Testis (tissue), 3 donors: Measurements from ENCODE around the gene NPAS1. TPM values are rescaled to one million over a fixed set of nuclear protein-coding genes. Genes with fewer than 3 reads are reported as not detected.

Source experiments
- DNase-seq: peaks from one replicate; pipeline ENCODE4 v3.0.0-alpha.2; 2019
- H3K27ac ChIP-seq, 2 donors: fragments of 200-600 bp; sonication (generic); one replicate each; pipeline ENCODE4 v1.5.1; 2019
- H3K27me3 ChIP-seq: fragments of 200-600 bp; sonication (generic); one replicate; pipeline ENCODE4 v1.5.1; 2019
- H3K36me3 ChIP-seq: fragments of 200-600 bp; sonication (generic); one replicate; pipeline ENCODE4 v1.5.1; 2017; ENCODE audit warnings: low read depth; ENCODE audit errors: missing control alignments
- H3K4me1 ChIP-seq: fragments of 200-600 bp; sonication (generic); one replicate; pipeline ENCODE4 v1.5.1; 2019
- H3K4me3 ChIP-seq, 2 donors: fragments of 200-600 bp; sonication (generic); one replicate each; pipeline ENCODE4 v1.5.1; 2017 to 2019
- H3K9me3 ChIP-seq: fragments of 200-600 bp; sonication (generic); one replicate; pipeline ENCODE4 v1.5.1; 2017
- POLR2A ChIP-seq: fragments of 450-650 bp; IDR thresholded peaks from one replicate; pipeline ENCODE4 v1.6.1; 2017; ENCODE audit warnings: antibody characterized with exemption, mild to moderate bottlenecking, moderate library complexity
- whole genome bisulfite sequencing, 2 donors: methylation state at CpG; one replicate each; pipeline ENCODE4 v1.1.5; 2018; 5-methylcytosine and 5-hydroxymethylcytosine counted together
- intact Hi-C: fragments of 100-400 bp; cut with DNase I; formaldehyde crosslinking; loops from one replicate; pipeline ENCODE4 v1.15.1; 2023; ENCODE audit warnings: low total_unique reads
- polyA plus RNA-seq: library from polyadenylated mRNA; stranded (reverse); fragments of 350-450 nt; fragmentation: Illumina TruSeq; extraction: RNeasy Lipid Tissue Mini Kit (QIAGEN cat#74804); gene quantifications from one replicate; pipeline ENCODE4 v1.2.3, GENCODE V29; 2014; ENCODE audit warnings: low read depth, low replicate concordance; ENCODE audit not compliant: insufficient read depth
- total RNA-seq, 2 donors: library from RNA; depleted of rRNA; stranded (reverse); fragments of >200 nt; gene quantifications; one replicate each; pipeline ENCODE4 v1.2.3, GENCODE V29; 2016
- TF ChIP-seq, protein P1 (sequence below), 3 experiments: fragments of 450-650 bp in 2 of 3; fragments of 200-600 bp in 1 of 3; sonication (generic) in 1 of 3; IDR thresholded peaks; one replicate each; pipeline ENCODE4 v1.5.1; 2016 to 2019; ENCODE audit warnings: antibody characterized with exemption in 3 of 3, mild to moderate bottlenecking in 2 of 3, moderate library complexity in 1 of 3

The NPAS1 gene
- total and polyA plus RNA-seq, 3 donors from 2014 or later, result 1.1 to 2.5 (median 1.1) TPM

DNA sequence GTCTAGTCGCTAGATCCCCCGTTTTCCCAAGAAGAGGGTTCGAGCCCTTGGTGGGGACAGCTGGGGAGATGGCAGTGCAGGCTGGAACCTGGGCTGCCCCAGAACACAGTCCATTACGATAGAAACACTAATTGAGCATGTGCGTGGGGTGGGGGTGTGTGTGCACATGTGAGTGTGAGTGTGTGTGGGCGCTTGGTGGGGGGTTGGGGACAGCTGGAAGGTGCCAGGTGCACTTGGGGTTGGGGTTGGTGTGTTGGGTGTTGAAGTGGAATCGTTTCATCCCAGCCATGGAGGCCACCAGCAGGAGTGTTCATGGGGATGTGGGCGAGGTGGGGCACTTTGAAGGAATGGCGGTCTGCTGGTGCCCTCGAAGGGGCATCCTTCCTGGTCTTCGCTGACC, 18.1 kb upstream of the NPAS1 start:
- Histone ChIP-seq H3K27ac (no peak overlapping the region), H3K4me3 (no peak overlapping the region), H3K36me3 (no peaks in the 10 kb centered on the region), H3K27me3 (no peaks in the 10 kb centered on the region), H3K4me1 (no peaks in the 10 kb centered on the region), H3K9me3 (no peaks in the 10 kb centered on the region)
- intact Hi-C loops, result no loop called here
- no peak for DNase-seq
- WGBS, 2 donors, result 87 to 91% methylated on average over 9 to 11 of the region's 11 CpGs
- TF ChIP-seq, protein P1, sequence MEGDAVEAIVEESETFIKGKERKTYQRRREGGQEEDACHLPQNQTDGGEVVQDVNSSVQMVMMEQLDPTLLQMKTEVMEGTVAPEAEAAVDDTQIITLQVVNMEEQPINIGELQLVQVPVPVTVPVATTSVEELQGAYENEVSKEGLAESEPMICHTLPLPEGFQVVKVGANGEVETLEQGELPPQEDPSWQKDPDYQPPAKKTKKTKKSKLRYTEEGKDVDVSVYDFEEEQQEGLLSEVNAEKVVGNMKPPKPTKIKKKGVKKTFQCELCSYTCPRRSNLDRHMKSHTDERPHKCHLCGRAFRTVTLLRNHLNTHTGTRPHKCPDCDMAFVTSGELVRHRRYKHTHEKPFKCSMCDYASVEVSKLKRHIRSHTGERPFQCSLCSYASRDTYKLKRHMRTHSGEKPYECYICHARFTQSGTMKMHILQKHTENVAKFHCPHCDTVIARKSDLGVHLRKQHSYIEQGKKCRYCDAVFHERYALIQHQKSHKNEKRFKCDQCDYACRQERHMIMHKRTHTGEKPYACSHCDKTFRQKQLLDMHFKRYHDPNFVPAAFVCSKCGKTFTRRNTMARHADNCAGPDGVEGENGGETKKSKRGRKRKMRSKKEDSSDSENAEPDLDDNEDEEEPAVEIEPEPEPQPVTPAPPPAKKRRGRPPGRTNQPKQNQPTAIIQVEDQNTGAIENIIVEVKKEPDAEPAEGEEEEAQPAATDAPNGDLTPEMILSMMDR (IDR thresholded peaks at IDR 0.05), result no peak
- TF ChIP-seq POLR2A, result no peak

DNA sequence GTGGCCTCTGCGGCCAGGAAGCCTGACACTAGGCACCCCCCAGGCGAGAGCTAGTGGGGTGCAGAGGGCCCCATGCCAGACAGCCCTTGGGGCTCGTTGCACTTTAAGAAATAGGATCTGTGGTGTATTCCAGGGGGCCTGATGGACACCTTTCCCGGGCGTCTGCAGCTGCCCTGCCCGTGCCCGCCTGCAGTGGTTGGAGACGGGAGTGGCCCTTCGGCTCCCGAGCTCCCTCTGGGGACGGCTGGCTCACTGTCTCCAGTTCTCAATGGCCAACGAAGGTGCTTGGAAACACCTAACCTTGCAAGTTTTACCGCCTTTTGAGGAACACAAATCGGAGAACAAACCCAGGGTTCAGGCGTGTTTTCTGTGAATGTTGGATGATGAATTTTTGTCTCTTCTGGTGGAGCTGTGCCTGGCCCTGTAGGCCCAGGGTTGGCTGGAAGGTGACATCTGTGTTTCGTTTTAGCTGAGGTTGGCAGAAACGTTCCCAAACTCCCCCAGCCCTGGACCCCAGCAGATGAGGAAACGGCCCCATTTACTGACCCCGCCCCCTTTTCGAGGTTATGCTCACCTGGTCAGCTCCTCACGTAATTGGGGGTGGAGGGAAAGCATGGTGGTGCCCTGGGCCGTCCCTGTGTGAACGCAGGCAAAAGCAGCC, 17.4 kb upstream of the NPAS1 start:
- intact Hi-C loops, result no loop called here
- no peaks in the 10 kb centered on the region for H3K36me3 ChIP-seq
- no peak for DNase-seq
- no peak overlapping the region for H3K4me3 ChIP-seq
- no peak overlapping the region for H3K27ac ChIP-seq
- no peak for TF ChIP-seq POLR2A
- TF ChIP-seq, protein P1 (IDR thresholded peaks at IDR 0.05), result no peak
- no peaks in the 10 kb centered on the region for H3K4me1 ChIP-seq
- H3K27me3 ChIP-seq, result no peaks in the 10 kb centered on the region
- WGBS, 2 donors, result 84% methylated on average over 15 to 23 of the region's 23 CpGs
- H3K9me3 ChIP-seq, result no peaks in the 10 kb centered on the region

DNA sequence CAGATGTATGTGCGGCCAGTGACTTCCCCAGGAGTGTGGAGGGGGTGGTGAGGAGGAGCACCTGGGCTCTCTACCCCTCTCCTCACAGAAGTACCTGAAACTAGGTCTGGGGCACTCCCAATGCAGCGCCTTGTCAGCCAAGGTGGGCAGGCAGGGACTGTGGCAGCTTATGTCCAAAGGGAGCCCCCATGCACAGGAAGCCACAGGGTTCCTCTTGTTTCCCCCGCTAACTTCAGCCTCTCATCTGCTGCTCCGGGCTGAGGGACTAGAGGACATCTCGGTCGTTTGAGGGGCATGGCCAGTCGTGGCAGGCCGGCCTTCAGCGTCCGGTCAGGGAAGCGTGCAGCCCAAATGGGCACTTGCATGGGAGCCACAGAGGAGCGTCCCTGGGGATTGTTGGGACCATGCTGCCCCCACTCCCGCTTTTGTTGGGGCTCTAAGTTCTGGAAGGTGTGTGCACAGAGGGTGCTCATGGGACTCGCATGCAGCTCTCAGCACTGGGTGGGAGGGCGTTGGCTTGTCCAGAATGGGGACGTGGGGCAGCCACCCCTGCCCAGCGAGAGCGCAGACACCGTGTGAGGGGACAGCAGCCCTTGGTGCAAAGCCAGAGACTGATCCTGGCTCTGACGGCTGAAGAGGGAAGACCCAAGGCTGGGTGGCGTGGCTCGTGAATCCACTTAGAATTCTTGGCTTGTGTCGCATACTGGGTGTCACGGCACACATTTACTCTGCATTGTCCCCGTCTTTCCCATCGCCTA, 16.6 kb upstream of the NPAS1 start:
- TF ChIP-seq, protein P1 (IDR thresholded peaks at IDR 0.05), result no peak
- TF ChIP-seq POLR2A, result no peak
- WGBS, 2 donors, result 83 to 89% methylated on average over 13 to 26 of the region's 26 CpGs
- intact Hi-C loops, result no loop called here

DNA sequence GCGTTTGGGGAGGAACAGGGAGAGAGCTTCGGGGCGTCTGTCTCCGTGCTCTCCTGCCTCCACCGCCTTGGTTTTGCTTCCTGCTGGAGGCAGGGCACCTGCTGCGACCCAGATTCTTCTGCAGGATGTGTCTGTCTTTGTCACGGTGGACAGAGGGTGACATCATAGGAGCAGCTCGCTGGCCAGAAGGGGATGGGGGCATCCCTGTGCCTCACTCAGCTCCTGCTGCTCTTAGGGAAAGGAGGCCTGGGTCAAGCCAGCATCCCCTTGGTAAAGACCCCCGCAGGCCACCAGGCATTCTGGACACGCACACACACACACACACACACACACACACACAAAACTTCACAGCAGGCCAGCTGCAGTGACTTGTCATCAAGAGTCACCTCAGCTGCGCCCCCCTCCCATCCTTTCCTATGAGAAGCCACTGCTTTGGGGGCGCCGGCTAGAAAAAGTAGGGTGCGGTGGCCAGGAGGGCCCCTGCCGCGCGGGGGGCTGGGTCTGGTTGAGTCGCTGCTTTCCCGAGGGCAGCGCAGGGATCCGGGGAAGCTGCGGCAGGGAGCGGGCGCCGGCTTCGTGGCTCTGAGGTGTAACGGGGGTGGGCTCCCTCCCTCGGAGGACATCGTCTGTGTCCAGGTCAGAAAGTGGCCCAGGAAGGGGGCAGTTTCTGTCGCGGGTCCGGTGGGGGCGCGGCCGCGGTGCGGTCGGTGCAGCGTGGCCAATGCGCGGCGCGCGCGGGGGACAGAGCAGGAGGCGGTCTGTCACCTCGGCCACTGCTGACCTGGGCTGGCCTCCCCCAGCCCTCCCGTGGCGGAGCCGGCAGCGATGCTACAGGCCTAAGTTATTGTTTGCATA, 15.8 kb upstream of the NPAS1 start:
- WGBS, 2 donors, result 28 to 50% methylated on average over 33 to 51 of the region's 51 CpGs
- no peak for TF ChIP-seq POLR2A
- TF ChIP-seq, protein P1 (IDR thresholded peaks at IDR 0.05), result no peak
- Histone ChIP-seq H3K4me3 (no peak overlapping the region), H3K27me3 (no peaks in the 10 kb centered on the region), H3K27ac (no peak overlapping the region), H3K4me1 (no peaks in the 10 kb centered on the region), H3K36me3 (no peaks in the 10 kb centered on the region), H3K9me3 (no peaks in the 10 kb centered on the region)
- intact Hi-C loops, result no loop called here
- DNase-seq, result no peak

More for the DNA sequence above, 16.6 kb upstream of the NPAS1 start:
- Histone ChIP-seq H3K27me3 (no peaks in the 10 kb centered on the region), H3K4me3 (no peak overlapping the region), H3K4me1 (no peaks in the 10 kb centered on the region), H3K9me3 (no peaks in the 10 kb centered on the region), H3K36me3 (no peaks in the 10 kb centered on the region), H3K27ac (no peak overlapping the region)
- DNase-seq, result no peak
